Measurements from ENCODE around the gene SORCS2. TPM values are rescaled to one million over a fixed set of nuclear protein-coding genes. Genes with fewer than 3 reads are reported as not detected.

Gene SORCS2
- total RNA-seq, 1 experiment from 2014 or later = not detected

DNA sequence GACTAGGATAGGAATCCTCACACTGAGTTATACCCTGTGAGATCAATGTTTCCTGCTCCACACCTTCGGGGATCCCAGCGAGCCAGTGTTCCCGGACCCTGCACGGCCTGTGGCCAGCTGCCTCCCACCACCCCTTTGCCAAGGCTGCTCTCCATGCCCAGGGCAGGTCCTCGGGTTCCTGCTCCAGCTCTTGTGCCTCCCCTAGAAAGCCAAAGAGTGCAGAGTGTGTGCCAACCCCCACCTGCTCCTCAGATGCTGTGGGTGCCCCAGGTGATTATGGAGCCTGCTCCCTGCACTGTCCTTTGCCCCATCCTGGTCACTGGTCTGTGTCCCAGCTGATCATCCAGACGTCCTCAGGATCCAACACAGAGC, 500.9 kb downstream of the SORCS2 start:
- Mint-ChIP-seq H3K27ac (ENCODE audit: low read depth, unreplicated experiment) (no peak overlapping the region), H3K27me3 (ENCODE audit: insufficient read depth, unreplicated experiment) (peaks cover 31% of the 10 kb centered on the region), H3K4me3 (ENCODE audit: unreplicated experiment) (no peak overlapping the region), H3K36me3 (ENCODE audit: insufficient read depth, unreplicated experiment) (no peaks in the 10 kb centered on the region), H3K9me3 (ENCODE audit: unreplicated experiment) (peaks cover 7% of the 10 kb centered on the region), H3K4me1 (ENCODE audit: insufficient read depth, unreplicated experiment) (no peaks in the 10 kb centered on the region)
- intact Hi-C loops (cut with micrococcal nuclease) = no loop called here
- ChIA-PET POLR2A (no interaction called here), CTCF (interaction anchor here (0.5 kb wide), 1 partner anchor 157 kb away, joined by 3 read pairs; no protein-coding TSS in a partner anchor)
- TF ChIP-seq, protein P1, sequence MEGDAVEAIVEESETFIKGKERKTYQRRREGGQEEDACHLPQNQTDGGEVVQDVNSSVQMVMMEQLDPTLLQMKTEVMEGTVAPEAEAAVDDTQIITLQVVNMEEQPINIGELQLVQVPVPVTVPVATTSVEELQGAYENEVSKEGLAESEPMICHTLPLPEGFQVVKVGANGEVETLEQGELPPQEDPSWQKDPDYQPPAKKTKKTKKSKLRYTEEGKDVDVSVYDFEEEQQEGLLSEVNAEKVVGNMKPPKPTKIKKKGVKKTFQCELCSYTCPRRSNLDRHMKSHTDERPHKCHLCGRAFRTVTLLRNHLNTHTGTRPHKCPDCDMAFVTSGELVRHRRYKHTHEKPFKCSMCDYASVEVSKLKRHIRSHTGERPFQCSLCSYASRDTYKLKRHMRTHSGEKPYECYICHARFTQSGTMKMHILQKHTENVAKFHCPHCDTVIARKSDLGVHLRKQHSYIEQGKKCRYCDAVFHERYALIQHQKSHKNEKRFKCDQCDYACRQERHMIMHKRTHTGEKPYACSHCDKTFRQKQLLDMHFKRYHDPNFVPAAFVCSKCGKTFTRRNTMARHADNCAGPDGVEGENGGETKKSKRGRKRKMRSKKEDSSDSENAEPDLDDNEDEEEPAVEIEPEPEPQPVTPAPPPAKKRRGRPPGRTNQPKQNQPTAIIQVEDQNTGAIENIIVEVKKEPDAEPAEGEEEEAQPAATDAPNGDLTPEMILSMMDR (IDR thresholded peaks at IDR 0.05; ENCODE audit: unreplicated experiment) = no peak
- no peak for DNase-seq (ENCODE audit: unreplicated experiment)
- no TSS peak for BruUV-seq (replicated peaks)

DNA sequence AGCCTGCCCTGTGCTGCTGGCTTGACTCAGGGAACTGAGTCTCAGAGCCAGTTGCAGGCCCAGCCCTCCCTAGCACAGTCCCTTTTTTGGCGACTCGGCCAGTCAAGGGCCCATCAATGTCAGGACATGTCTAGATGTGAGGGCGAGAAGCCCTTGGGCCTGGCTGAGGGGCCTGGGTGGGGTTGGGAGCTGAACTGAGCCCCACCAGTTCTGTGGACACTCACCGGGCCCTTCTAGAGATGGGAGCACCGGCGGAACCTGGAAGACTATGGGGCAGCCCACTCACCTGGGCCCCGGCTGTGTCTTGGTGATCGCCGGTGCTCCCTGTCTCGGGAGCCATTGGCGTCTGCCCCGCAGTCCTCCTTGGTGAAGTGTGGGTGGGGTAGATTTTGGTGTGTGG, 501.4 kb downstream of the SORCS2 start:
- TF ChIP-seq, protein P1 (IDR thresholded peaks at IDR 0.05; ENCODE audit: unreplicated experiment) = no peak
- intact Hi-C loops (cut with micrococcal nuclease) = no loop called here
- H3K4me3 Mint-ChIP-seq (ENCODE audit: unreplicated experiment) = no peak overlapping the region
- H3K27ac Mint-ChIP-seq (ENCODE audit: low read depth, unreplicated experiment) = no peak overlapping the region
- no TSS peak for BruUV-seq (replicated peaks)
- H3K36me3 Mint-ChIP-seq (ENCODE audit: insufficient read depth, unreplicated experiment) = no peaks in the 10 kb centered on the region
- H3K9me3 Mint-ChIP-seq (ENCODE audit: unreplicated experiment) = peaks cover 7% of the 10 kb centered on the region
- peaks cover 36% of the 10 kb centered on the region for H3K27me3 Mint-ChIP-seq (ENCODE audit: insufficient read depth, unreplicated experiment)
- ChIA-PET POLR2A (no interaction called here), CTCF (no interaction called here)
- no peak for DNase-seq (ENCODE audit: unreplicated experiment)
- H3K4me1 Mint-ChIP-seq (ENCODE audit: insufficient read depth, unreplicated experiment) = no peaks in the 10 kb centered on the region

DNA sequence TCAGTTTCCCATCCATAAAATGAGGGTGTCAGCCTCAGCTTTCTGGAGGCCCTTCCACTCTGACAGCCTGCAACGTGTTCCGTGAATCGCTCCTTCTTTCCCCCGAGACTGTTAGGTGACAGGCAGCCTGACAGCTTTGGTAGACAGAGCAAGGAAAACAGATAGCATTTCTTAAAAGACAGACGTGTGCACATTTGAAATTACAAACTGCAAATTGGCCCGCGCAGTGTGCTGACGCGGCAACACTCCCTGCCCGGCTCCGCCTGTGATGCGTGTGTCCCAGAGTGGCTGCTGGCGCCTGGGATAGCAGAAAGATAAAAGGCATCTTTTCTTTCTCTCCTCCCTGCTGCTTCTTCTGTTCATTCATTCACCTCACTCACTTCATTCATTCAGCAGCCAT, 502.0 kb downstream of the SORCS2 start:
- peaks cover 40% of the 10 kb centered on the region for H3K27me3 Mint-ChIP-seq (ENCODE audit: insufficient read depth, unreplicated experiment)
- intact Hi-C loops (cut with micrococcal nuclease) = no loop called here
- no peak for DNase-seq (ENCODE audit: unreplicated experiment)
- peaks cover 7% of the 10 kb centered on the region for H3K9me3 Mint-ChIP-seq (ENCODE audit: unreplicated experiment)
- no peak overlapping the region for H3K4me3 Mint-ChIP-seq (ENCODE audit: unreplicated experiment)
- BruUV-seq (replicated peaks) = no TSS peak
- no peaks in the 10 kb centered on the region for H3K36me3 Mint-ChIP-seq (ENCODE audit: insufficient read depth, unreplicated experiment)
- ChIA-PET CTCF (no interaction called here), POLR2A (no interaction called here)
- TF ChIP-seq, protein P1 (IDR thresholded peaks at IDR 0.05; ENCODE audit: unreplicated experiment) = no peak
- H3K27ac Mint-ChIP-seq (ENCODE audit: low read depth, unreplicated experiment) = no peak overlapping the region
- H3K4me1 Mint-ChIP-seq (ENCODE audit: insufficient read depth, unreplicated experiment) = no peaks in the 10 kb centered on the region

DNA sequence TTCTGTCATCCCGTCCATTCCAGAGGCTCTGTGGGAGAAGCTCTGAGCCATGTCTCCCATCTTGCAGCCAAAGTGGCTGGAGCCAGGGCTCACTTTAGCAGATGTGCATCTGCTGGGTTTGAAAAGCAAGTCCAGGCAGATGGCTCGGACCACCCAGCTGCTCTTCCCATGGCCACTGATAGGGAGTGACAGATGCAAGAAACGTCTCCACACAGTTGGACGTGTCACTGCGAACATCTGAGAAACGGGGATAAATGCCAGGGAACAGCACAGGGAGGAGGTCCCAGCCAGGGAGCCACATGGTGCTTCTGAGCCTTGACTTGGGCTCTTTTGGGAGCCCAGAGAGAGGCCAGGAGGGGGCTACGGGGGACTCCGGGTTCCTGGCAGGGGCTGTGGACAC, 505.0 kb downstream of the SORCS2 start:
- BruUV-seq (replicated peaks) = no TSS peak
- no peak for DNase-seq (ENCODE audit: unreplicated experiment)
- H3K4me3 Mint-ChIP-seq (ENCODE audit: unreplicated experiment) = no peak overlapping the region
- CTCF ChIA-PET = no interaction called here
- peaks cover 7% of the 10 kb centered on the region for H3K9me3 Mint-ChIP-seq (ENCODE audit: unreplicated experiment)
- H3K27me3 Mint-ChIP-seq (ENCODE audit: insufficient read depth, unreplicated experiment) = peaks cover 40% of the 10 kb centered on the region
- TF ChIP-seq, protein P1 (IDR thresholded peaks at IDR 0.05; ENCODE audit: unreplicated experiment) = no peak
- POLR2A ChIA-PET = no interaction called here
- peaks cover 13% of the 10 kb centered on the region for H3K4me1 Mint-ChIP-seq (ENCODE audit: insufficient read depth, unreplicated experiment)
- H3K36me3 Mint-ChIP-seq (ENCODE audit: insufficient read depth, unreplicated experiment) = no peaks in the 10 kb centered on the region
- H3K27ac Mint-ChIP-seq (ENCODE audit: low read depth, unreplicated experiment) = no peak overlapping the region
- intact Hi-C loops (cut with micrococcal nuclease) = no loop called here

Measured in MCF 10A (cell line).